ENCODE data around the gene RNF207.

GRCh38 chr1:6175411-6175828 lies 30.5 kb upstream of the RNF207 start:
- TF ChIP-seq, protein P1, sequence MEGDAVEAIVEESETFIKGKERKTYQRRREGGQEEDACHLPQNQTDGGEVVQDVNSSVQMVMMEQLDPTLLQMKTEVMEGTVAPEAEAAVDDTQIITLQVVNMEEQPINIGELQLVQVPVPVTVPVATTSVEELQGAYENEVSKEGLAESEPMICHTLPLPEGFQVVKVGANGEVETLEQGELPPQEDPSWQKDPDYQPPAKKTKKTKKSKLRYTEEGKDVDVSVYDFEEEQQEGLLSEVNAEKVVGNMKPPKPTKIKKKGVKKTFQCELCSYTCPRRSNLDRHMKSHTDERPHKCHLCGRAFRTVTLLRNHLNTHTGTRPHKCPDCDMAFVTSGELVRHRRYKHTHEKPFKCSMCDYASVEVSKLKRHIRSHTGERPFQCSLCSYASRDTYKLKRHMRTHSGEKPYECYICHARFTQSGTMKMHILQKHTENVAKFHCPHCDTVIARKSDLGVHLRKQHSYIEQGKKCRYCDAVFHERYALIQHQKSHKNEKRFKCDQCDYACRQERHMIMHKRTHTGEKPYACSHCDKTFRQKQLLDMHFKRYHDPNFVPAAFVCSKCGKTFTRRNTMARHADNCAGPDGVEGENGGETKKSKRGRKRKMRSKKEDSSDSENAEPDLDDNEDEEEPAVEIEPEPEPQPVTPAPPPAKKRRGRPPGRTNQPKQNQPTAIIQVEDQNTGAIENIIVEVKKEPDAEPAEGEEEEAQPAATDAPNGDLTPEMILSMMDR (IDR thresholded peaks at IDR 0.05; ENCODE audit: low read depth, low read length): no peak
- TF ChIP-seq POLR2A (IDR thresholded peaks at IDR 0.05; ENCODE audit: extremely low read depth, insufficient read length): no peak
- TF ChIP-seq, protein P2, sequence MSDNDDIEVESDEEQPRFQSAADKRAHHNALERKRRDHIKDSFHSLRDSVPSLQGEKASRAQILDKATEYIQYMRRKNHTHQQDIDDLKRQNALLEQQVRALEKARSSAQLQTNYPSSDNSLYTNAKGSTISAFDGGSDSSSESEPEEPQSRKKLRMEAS (IDR thresholded peaks at IDR 0.05; ENCODE audit: low read depth, low read length): no peak
